Colonic mucosa (tissue), 4 donors: ENCODE data around the gene COPS8. TPM values are rescaled to one million over a fixed set of nuclear protein-coding genes. Genes with fewer than 3 reads are reported as not detected.

ENCODE experiments used
- DNase-seq: peaks from one replicate; pipeline ENCODE4 v3.0.0-alpha.2; 2020
- H3K27ac ChIP-seq: fragments of 200-600 bp; one replicate; pipeline ENCODE4 v1.8.0; 2021
- H3K27me3 ChIP-seq: fragments of 200-600 bp; one replicate; pipeline ENCODE4 v1.8.0; 2021
- H3K36me3 ChIP-seq: fragments of 200-600 bp; one replicate; pipeline ENCODE4 v1.8.0; 2021
- H3K4me1 ChIP-seq: fragments of 200-600 bp; one replicate; pipeline ENCODE4 v1.8.0; 2021; ENCODE audit warnings: mild to moderate bottlenecking
- H3K4me3 ChIP-seq: fragments of 200-600 bp; one replicate; pipeline ENCODE4 v1.8.0; 2021
- H3K9ac ChIP-seq, 2 donors: one replicate each; pipeline ENCODE4 v1.7.0; 2013; ENCODE audit warnings: control low read depth in 2 of 2, low read depth in 2 of 2, low read length in 2 of 2
- H3K9me3 ChIP-seq: fragments of 200-600 bp; one replicate; pipeline ENCODE4 v1.8.0; 2021
- CTCF ChIP-seq: fragments of 200-600 bp; IDR thresholded peaks from one replicate; pipeline ENCODE4 v1.8.0; 2022; ENCODE audit warnings: antibody characterized with exemption, mild to moderate bottlenecking
- intact Hi-C: fragments of 100-400 bp; cut with DNase I; formaldehyde crosslinking; loops from one replicate; pipeline ENCODE4 v1.14.1; 2022
- total RNA-seq, 2 donors: library from RNA; stranded (reverse); fragmentation: NEBNext Ultra II Directional in 1 of 2; extraction: Animal tissue kit (Norgen Biotek cat#: 25700) in 1 of 2; gene quantifications; one replicate each; pipeline ENCODE4 v1.2.1, GENCODE V29; 2021
- donor health status: healthy.
- donor health status: DM: no; HTN: no; CAD: no.
- donor health status: DM: no; HTN: no; CAD: no.

Gene COPS8
- total RNA-seq, 2 donors from 2014 or later = 28.2 to 28.4 TPM

- Histone ChIP-seq H3K27me3 (no peaks in the 10 kb centered on the region), H3K4me1 (no peaks in the 10 kb centered on the region), H3K36me3 (no peaks in the 10 kb centered on the region), H3K9me3 (no peaks in the 10 kb centered on the region), H3K27ac (no peak overlapping the region), H3K9ac (no peak overlapping the region), H3K4me3 (no peak overlapping the region)
- DNase-seq = no peak
- no peak for TF ChIP-seq CTCF
- intact Hi-C loops = no loop called here
Measured at GRCh38 chr2:237059155-237059875, 26.4 kb upstream of the COPS8 start.

- Histone ChIP-seq H3K36me3 (no peaks in the 10 kb centered on the region), H3K27ac (no peak overlapping the region), H3K27me3 (no peaks in the 10 kb centered on the region), H3K9me3 (no peaks in the 10 kb centered on the region), H3K4me1 (no peaks in the 10 kb centered on the region), H3K9ac (no peak overlapping the region), H3K4me3 (no peak overlapping the region)
- TF ChIP-seq CTCF = peak; percentile 38
- intact Hi-C loops = loop anchor here (2.0 kb wide), 1 partner anchor 548 kb away; no protein-coding TSS in a partner anchor
- peak; percentile 45 for DNase-seq
Measured at GRCh38 chr2:237060534-237061312, 25.0 kb upstream of the COPS8 start.

- no peak overlapping the region for H3K4me3 ChIP-seq
- intact Hi-C loops = loop anchor here (2.0 kb wide), 1 partner anchor 549 kb away; no protein-coding TSS in a partner anchor
- no peaks in the 10 kb centered on the region for H3K9me3 ChIP-seq
- no peaks in the 10 kb centered on the region for H3K4me1 ChIP-seq
- no peak for DNase-seq
- TF ChIP-seq CTCF = no peak
- no peak overlapping the region for H3K27ac ChIP-seq
- no peak overlapping the region for H3K9ac ChIP-seq
- no peaks in the 10 kb centered on the region for H3K27me3 ChIP-seq
- no peaks in the 10 kb centered on the region for H3K36me3 ChIP-seq
Measured at GRCh38 chr2:237061356-237061755, 24.3 kb upstream of the COPS8 start.

- H3K9me3 ChIP-seq = no peaks in the 10 kb centered on the region
- H3K4me1 ChIP-seq = no peaks in the 10 kb centered on the region
- no peak overlapping the region for H3K27ac ChIP-seq
- intact Hi-C loops = no loop called here
- no peaks in the 10 kb centered on the region for H3K27me3 ChIP-seq
- no peak for DNase-seq
- TF ChIP-seq CTCF = no peak
- H3K36me3 ChIP-seq = no peaks in the 10 kb centered on the region
- no peak overlapping the region for H3K9ac ChIP-seq
- no peak overlapping the region for H3K4me3 ChIP-seq
Measured at GRCh38 chr2:237062585-237062984, 23.1 kb upstream of the COPS8 start.

- no peak for TF ChIP-seq CTCF
- no peaks in the 10 kb centered on the region for H3K9me3 ChIP-seq
- no peak overlapping the region for H3K27ac ChIP-seq
- no peak for DNase-seq
- no peak overlapping the region for H3K9ac ChIP-seq
- H3K27me3 ChIP-seq = no peaks in the 10 kb centered on the region
- no peaks in the 10 kb centered on the region for H3K4me1 ChIP-seq
- intact Hi-C loops = no loop called here
- no peak overlapping the region for H3K4me3 ChIP-seq
- H3K36me3 ChIP-seq = no peaks in the 10 kb centered on the region
Measured at GRCh38 chr2:237064203-237065070, 21.3 kb upstream of the COPS8 start.
